Upper lobe of left lung (tissue), 4 donors: Measurements from ENCODE around the gene DPM2.

ENCODE experiments used
- CTCF ChIP-seq, 6 experiments: fragments of 450-650 bp in 4 of 6; fragments of 200-600 bp in 2 of 6; sonication (generic) in 2 of 6; IDR thresholded peaks; one replicate each; pipeline ENCODE4 v1.5.1; 2016 to 2019; ENCODE audit warnings: antibody characterized with exemption in 6 of 6
- EP300 ChIP-seq, 4 donors: sonication (generic); formaldehyde crosslinking; IDR thresholded peaks; one replicate each; pipeline ENCODE4 v1.5.1; 2017; ENCODE audit warnings: antibody characterized with exemption in 4 of 4, control low read depth in 2 of 4
- POLR2A ChIP-seq, 4 donors: fragments of 450-650 bp; IDR thresholded peaks; one replicate each; pipeline ENCODE4 v1.5.1; 2016 to 2017; ENCODE audit warnings: antibody characterized with exemption in 4 of 4, mild to moderate bottlenecking in 2 of 4

- TF ChIP-seq CTCF (IDR thresholded peaks at IDR 0.05): no peak
- no peak for TF ChIP-seq POLR2A (IDR thresholded peaks at IDR 0.05)
- TF ChIP-seq EP300 (IDR thresholded peaks at IDR 0.05): no peak
These were observed 2.7 kb downstream of the DPM2 start for GRCh38 chr9:127934986-127935385.
